Measurements from ENCODE around the gene FAM229B.
A peak's percentile ranks its signal among the peaks of the same experiment; 100 is the strongest.

Gene FAM229B

GRCh38 chr6:112040956-112041355 lies 46.4 kb upstream of the FAM229B start:
- no peaks in the 10 kb centered on the region for H3K4me1 ChIP-seq (ENCODE audit: control insufficient read depth, low read depth, low read length)
- H3K4me3 ChIP-seq (ENCODE audit: low read length): no peak overlapping the region
- no peaks in the 10 kb centered on the region for H3K27me3 ChIP-seq (ENCODE audit: insufficient read depth, low read length, poor library complexity)
- no peak overlapping the region for H4K5ac ChIP-seq (ENCODE audit: low read length)
- H2BK120ac ChIP-seq (ENCODE audit: low read depth, low read length): no peak overlapping the region
- H3K79me1 ChIP-seq (ENCODE audit: low read length): no peaks in the 10 kb centered on the region
- no peak overlapping the region for H3K27ac ChIP-seq (ENCODE audit: low read depth, low read length)
- no peak overlapping the region for H3K56ac ChIP-seq (ENCODE audit: low read length)
- no peak for DNase-seq
- H2BK15ac ChIP-seq (replicated peaks; ENCODE audit: low read depth): no peak overlapping the region
- H4K8ac ChIP-seq (ENCODE audit: low read depth, low read length): no peak overlapping the region
- H2AK5ac ChIP-seq (ENCODE audit: low read length): no peak overlapping the region
- H2BK5ac ChIP-seq (ENCODE audit: low read length): no peak overlapping the region
- no peak overlapping the region for H3K4me2 ChIP-seq (ENCODE audit: low read length)
- H3K9ac ChIP-seq (ENCODE audit: low read length): no peak overlapping the region
- H3K79me2 ChIP-seq (ENCODE audit: control insufficient read depth, insufficient read depth, low read length): no peaks in the 10 kb centered on the region
- WGBS (ENCODE audit: extremely low coverage, insufficient coverage, low lambda C conversion rate): no CpG with 5 or more reads among the region's 1 CpG
- no peak overlapping the region for H3K23ac ChIP-seq (ENCODE audit: low read length)
- no peak overlapping the region for H3K18ac ChIP-seq (ENCODE audit: low read length)
- no peaks in the 10 kb centered on the region for H3K36me3 ChIP-seq (ENCODE audit: control insufficient read depth, insufficient read depth, low read length)
- no peak overlapping the region for H3K4ac ChIP-seq (ENCODE audit: low read depth, low read length)

GRCh38 chr6:112041535-112041934 lies 45.9 kb upstream of the FAM229B start:
- no peak overlapping the region for H3K4me3 ChIP-seq (ENCODE audit: low read length)
- H3K36me3 ChIP-seq (ENCODE audit: control insufficient read depth, insufficient read depth, low read length): no peaks in the 10 kb centered on the region
- H3K79me2 ChIP-seq (ENCODE audit: control insufficient read depth, insufficient read depth, low read length): no peaks in the 10 kb centered on the region
- H3K56ac ChIP-seq (ENCODE audit: low read length): no peak overlapping the region
- H3K79me1 ChIP-seq (ENCODE audit: low read length): no peaks in the 10 kb centered on the region
- no peak overlapping the region for H3K18ac ChIP-seq (ENCODE audit: low read length)
- H2BK15ac ChIP-seq (replicated peaks; ENCODE audit: low read depth): no peak overlapping the region
- H2AK5ac ChIP-seq (ENCODE audit: low read length): no peak overlapping the region
- H3K4me2 ChIP-seq (ENCODE audit: low read length): no peak overlapping the region
- WGBS (ENCODE audit: extremely low coverage, insufficient coverage, low lambda C conversion rate): no CpG with 5 or more reads among the region's 3 CpGs
- no peak overlapping the region for H2BK120ac ChIP-seq (ENCODE audit: low read depth, low read length)
- DNase-seq: peak; percentile 61
- no peak overlapping the region for H3K9ac ChIP-seq (ENCODE audit: low read length)
- H3K23ac ChIP-seq (ENCODE audit: low read length): no peak overlapping the region
- H3K27ac ChIP-seq (ENCODE audit: low read depth, low read length): no peak overlapping the region
- no peak overlapping the region for H2BK5ac ChIP-seq (ENCODE audit: low read length)
- no peak overlapping the region for H3K4ac ChIP-seq (ENCODE audit: low read depth, low read length)
- H3K27me3 ChIP-seq (ENCODE audit: insufficient read depth, low read length, poor library complexity): no peaks in the 10 kb centered on the region
- no peak overlapping the region for H4K8ac ChIP-seq (ENCODE audit: low read depth, low read length)
- H3K4me1 ChIP-seq (ENCODE audit: control insufficient read depth, low read depth, low read length): no peaks in the 10 kb centered on the region
- no peak overlapping the region for H4K5ac ChIP-seq (ENCODE audit: low read length)

GRCh38 chr6:112043032-112044007 lies 44.1 kb upstream of the FAM229B start:
- Histone ChIP-seq H4K8ac (ENCODE audit: low read depth, low read length) (no peak overlapping the region), H3K4me3 (ENCODE audit: low read length) (peak overlapping the region; percentile 62), H2BK5ac (ENCODE audit: low read length) (no peak overlapping the region), H2BK15ac (replicated peaks; ENCODE audit: low read depth) (no peak overlapping the region), H3K4ac (ENCODE audit: low read depth, low read length) (no peak overlapping the region), H3K9ac (ENCODE audit: low read length) (peak overlapping the region; percentile 76), H2AK5ac (ENCODE audit: low read length) (no peak overlapping the region), H3K18ac (ENCODE audit: low read length) (no peak overlapping the region), H4K5ac (ENCODE audit: low read length) (no peak overlapping the region), H3K79me2 (ENCODE audit: control insufficient read depth, insufficient read depth, low read length) (no peaks in the 10 kb centered on the region), H2BK120ac (ENCODE audit: low read depth, low read length) (no peak overlapping the region), H3K27me3 (ENCODE audit: insufficient read depth, low read length, poor library complexity) (no peaks in the 10 kb centered on the region), H3K23ac (ENCODE audit: low read length) (no peak overlapping the region), H3K4me2 (ENCODE audit: low read length) (peak overlapping the region; percentile 51), H3K56ac (ENCODE audit: low read length) (peak overlapping the region; percentile 86), H3K4me1 (ENCODE audit: control insufficient read depth, low read depth, low read length) (no peaks in the 10 kb centered on the region), H3K36me3 (ENCODE audit: control insufficient read depth, insufficient read depth, low read length) (no peaks in the 10 kb centered on the region), H3K27ac (ENCODE audit: low read depth, low read length) (no peak overlapping the region), H3K79me1 (ENCODE audit: low read length) (no peaks in the 10 kb centered on the region)
- DNase-seq: peak; percentile 97
- no CpG with 5 or more reads among the region's 36 CpGs for WGBS (ENCODE audit: extremely low coverage, insufficient coverage, low lambda C conversion rate)

GRCh38 chr6:112044196-112044595 lies 43.2 kb upstream of the FAM229B start:
- Histone ChIP-seq H3K4me1 (ENCODE audit: control insufficient read depth, low read depth, low read length) (no peaks in the 10 kb centered on the region), H3K4me3 (ENCODE audit: low read length) (no peak overlapping the region), H2AK5ac (ENCODE audit: low read length) (no peak overlapping the region), H4K5ac (ENCODE audit: low read length) (no peak overlapping the region), H2BK120ac (ENCODE audit: low read depth, low read length) (no peak overlapping the region), H2BK5ac (ENCODE audit: low read length) (no peak overlapping the region), H2BK15ac (replicated peaks; ENCODE audit: low read depth) (no peak overlapping the region), H3K18ac (ENCODE audit: low read length) (no peak overlapping the region), H3K79me1 (ENCODE audit: low read length) (no peaks in the 10 kb centered on the region), H3K27me3 (ENCODE audit: insufficient read depth, low read length, poor library complexity) (no peaks in the 10 kb centered on the region), H3K27ac (ENCODE audit: low read depth, low read length) (no peak overlapping the region), H3K36me3 (ENCODE audit: control insufficient read depth, insufficient read depth, low read length) (no peaks in the 10 kb centered on the region), H3K9ac (ENCODE audit: low read length) (no peak overlapping the region), H3K56ac (ENCODE audit: low read length) (no peak overlapping the region), H3K4me2 (ENCODE audit: low read length) (no peak overlapping the region), H3K23ac (ENCODE audit: low read length) (no peak overlapping the region), H4K8ac (ENCODE audit: low read depth, low read length) (no peak overlapping the region), H3K79me2 (ENCODE audit: control insufficient read depth, insufficient read depth, low read length) (no peaks in the 10 kb centered on the region), H3K4ac (ENCODE audit: low read depth, low read length) (no peak overlapping the region)
- WGBS (ENCODE audit: extremely low coverage, insufficient coverage, low lambda C conversion rate): no CpG with 5 or more reads among the region's 8 CpGs
- DNase-seq: no peak

GRCh38 chr6:112044856-112045255 lies 42.5 kb upstream of the FAM229B start:
- no peak overlapping the region for H4K5ac ChIP-seq (ENCODE audit: low read length)
- no peak overlapping the region for H3K27ac ChIP-seq (ENCODE audit: low read depth, low read length)
- H2BK15ac ChIP-seq (replicated peaks; ENCODE audit: low read depth): no peak overlapping the region
- H3K9ac ChIP-seq (ENCODE audit: low read length): no peak overlapping the region
- WGBS (ENCODE audit: extremely low coverage, insufficient coverage, low lambda C conversion rate): no CpG with 5 or more reads among the region's 3 CpGs
- H3K27me3 ChIP-seq (ENCODE audit: insufficient read depth, low read length, poor library complexity): no peaks in the 10 kb centered on the region
- H3K4me2 ChIP-seq (ENCODE audit: low read length): no peak overlapping the region
- H3K56ac ChIP-seq (ENCODE audit: low read length): no peak overlapping the region
- no peak overlapping the region for H2BK5ac ChIP-seq (ENCODE audit: low read length)
- H3K4me1 ChIP-seq (ENCODE audit: control insufficient read depth, low read depth, low read length): no peaks in the 10 kb centered on the region
- H3K23ac ChIP-seq (ENCODE audit: low read length): no peak overlapping the region
- no peak overlapping the region for H4K8ac ChIP-seq (ENCODE audit: low read depth, low read length)
- H3K36me3 ChIP-seq (ENCODE audit: control insufficient read depth, insufficient read depth, low read length): no peaks in the 10 kb centered on the region
- no peak overlapping the region for H3K4ac ChIP-seq (ENCODE audit: low read depth, low read length)
- H3K18ac ChIP-seq (ENCODE audit: low read length): no peak overlapping the region
- no peaks in the 10 kb centered on the region for H3K79me2 ChIP-seq (ENCODE audit: control insufficient read depth, insufficient read depth, low read length)
- no peak overlapping the region for H2BK120ac ChIP-seq (ENCODE audit: low read depth, low read length)
- no peak overlapping the region for H3K4me3 ChIP-seq (ENCODE audit: low read length)
- H2AK5ac ChIP-seq (ENCODE audit: low read length): no peak overlapping the region
- no peak for DNase-seq
- no peaks in the 10 kb centered on the region for H3K79me1 ChIP-seq (ENCODE audit: low read length)
